DND-41 (cell line): ENCODE data around the gene CHST12.
"Not testable (repeated sequence)": the region's sequence is repeated elsewhere in the genome, so short reads cannot be mapped to it uniquely, and the experiment has no call there.

Source experiments
- ATAC-seq: fragments of 200-7000 bp; cut with Tn5 transposase; 3 replicates; pipeline ENCODE4 v1.9.1; 2021; ENCODE audit warnings: low read depth; ENCODE audit not compliant: insufficient read depth
- DNase-seq: peaks from one replicate; pipeline ENCODE4 v3.0.0-alpha.2; 2020
- H2AFZ ChIP-seq: 2 replicates; pipeline ENCODE4 v1.6.0; 2012; ENCODE audit warnings: low read depth, low read length
- H3K27ac ChIP-seq: 2 replicates; pipeline ENCODE4 v1.5.1; 2012; ENCODE audit warnings: low read length, inconsistent platforms
- H3K27me3 ChIP-seq: fragments of 200-600 bp; sonication (generic); 2 replicates; pipeline ENCODE4 v1.6.0; 2012; ENCODE audit warnings: low read length, mild to moderate bottlenecking, inconsistent platforms; ENCODE audit not compliant: insufficient read depth, poor library complexity
- H3K36me3 ChIP-seq: 2 replicates; pipeline ENCODE4 v1.5.1; 2012; ENCODE audit warnings: low read length, inconsistent platforms; ENCODE audit not compliant: insufficient read depth
- H3K4me1 ChIP-seq: 2 replicates; pipeline ENCODE4 v1.5.1; 2012; ENCODE audit warnings: mild to moderate bottlenecking, low read length; ENCODE audit not compliant: insufficient read depth
- H3K4me2 ChIP-seq: 2 replicates; pipeline ENCODE4 v1.6.0; 2012; ENCODE audit warnings: mild to moderate bottlenecking, moderate library complexity, low read length, inconsistent platforms; ENCODE audit not compliant: insufficient read depth
- H3K4me3 ChIP-seq, 2 experiments: fragments of 200-600 bp in 1 of 2; shearing (Covaris generic) in 1 of 2; 2 replicates each; pipeline ENCODE4 v1.5.1; 2012 to 2016; ENCODE audit warnings: inconsistent platforms in 2 of 2, low read length in 2 of 2, mild to moderate bottlenecking in 2 of 2, low read depth in 1 of 2, moderate library complexity in 1 of 2
- H3K79me2 ChIP-seq: 2 replicates; pipeline ENCODE4 v1.6.0; 2012; ENCODE audit warnings: low read length, inconsistent platforms; ENCODE audit not compliant: insufficient read depth
- H3K9ac ChIP-seq: 2 replicates; pipeline ENCODE4 v1.6.0; 2012; ENCODE audit warnings: low read depth, mild to moderate bottlenecking, inconsistent platforms, low read length, moderate library complexity
- H3K9me3 ChIP-seq: 2 replicates; pipeline ENCODE4 v1.5.1; 2012; ENCODE audit warnings: low read length, moderate library complexity, mild to moderate bottlenecking, inconsistent platforms; ENCODE audit not compliant: insufficient read depth, severe bottlenecking
- H4K20me1 ChIP-seq: 2 replicates; pipeline ENCODE4 v1.6.0; 2012; ENCODE audit warnings: low read length; ENCODE audit not compliant: insufficient read depth
- CTCF ChIP-seq: IDR thresholded peaks from 2 replicates; pipeline ENCODE4 v1.5.1; 2012; ENCODE audit warnings: borderline replicate concordance, low read length, moderate library complexity, mild to moderate bottlenecking; ENCODE audit not compliant: poor library complexity, severe bottlenecking; ENCODE audit errors: extremely low read depth
- EZH2 ChIP-seq: IDR thresholded peaks from 3 replicates; pipeline ENCODE4 v1.6.1; 2012; ENCODE audit warnings: borderline replicate concordance, low read depth, mild to moderate bottlenecking, moderate library complexity, low read length, inconsistent platforms; ENCODE audit not compliant: severe bottlenecking

The CHST12 gene

GRCh38 chr7:2466675-2467074, 63.3 kb downstream of the CHST12 start:
- peaks cover 3% of the 10 kb centered on the region for H4K20me1 ChIP-seq
- peaks cover 6% of the 10 kb centered on the region; the same call in 1 of the 2 replicates for H3K4me1 ChIP-seq
- no peaks in the 10 kb centered on the region for H3K79me2 ChIP-seq
- H3K4me2 ChIP-seq = no peak overlapping the region
- H3K36me3 ChIP-seq = no peaks in the 10 kb centered on the region
- no peak for TF ChIP-seq CTCF
- no peak for TF ChIP-seq EZH2
- H3K27me3 ChIP-seq = no peaks in the 10 kb centered on the region
- H3K27ac ChIP-seq = no peak overlapping the region
- ATAC-seq (no peak), DNase-seq (no peak)
- H3K9me3 ChIP-seq = no peaks in the 10 kb centered on the region
- no peak overlapping the region for H3K4me3 ChIP-seq
- no peak overlapping the region for H3K9ac ChIP-seq
- no peak overlapping the region for H2AFZ ChIP-seq

DNA sequence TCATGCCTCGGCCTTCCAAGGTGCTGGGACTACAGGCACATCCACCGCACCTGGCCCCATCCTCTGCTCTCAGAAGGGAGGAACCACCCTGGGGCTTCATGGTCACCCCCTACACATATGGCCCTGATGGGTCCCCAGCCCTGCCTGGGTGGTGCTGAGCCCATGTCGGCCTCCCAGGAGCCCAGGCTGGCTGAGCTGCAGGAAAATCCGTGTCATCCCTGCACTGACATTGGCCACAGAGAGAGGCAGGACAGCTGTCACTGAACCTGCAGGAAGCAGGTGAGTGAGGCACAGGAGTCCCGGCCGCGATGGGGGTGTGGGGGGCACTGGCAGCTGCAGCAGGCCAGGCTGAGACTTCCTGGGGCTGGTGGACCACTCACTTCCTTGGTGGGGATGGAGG, 64.8 kb downstream of the CHST12 start:
- ATAC-seq = no peak
- Histone ChIP-seq H3K4me1 (peaks cover 7% of the 10 kb centered on the region; the same call in 1 of the 2 replicates), H3K27me3 (no peaks in the 10 kb centered on the region), H3K36me3 (no peaks in the 10 kb centered on the region), H3K4me3 (no peak overlapping the region), H4K20me1 (peaks cover 3% of the 10 kb centered on the region), H3K79me2 (no peaks in the 10 kb centered on the region), H3K4me2 (no peak overlapping the region), H3K9ac (no peak overlapping the region), H3K9me3 (no peaks in the 10 kb centered on the region), H3K27ac (no peak overlapping the region), H2AFZ (no peak overlapping the region)
- DNase-seq = no peak
- TF ChIP-seq EZH2 (no peak), CTCF (no peak)

DNA sequence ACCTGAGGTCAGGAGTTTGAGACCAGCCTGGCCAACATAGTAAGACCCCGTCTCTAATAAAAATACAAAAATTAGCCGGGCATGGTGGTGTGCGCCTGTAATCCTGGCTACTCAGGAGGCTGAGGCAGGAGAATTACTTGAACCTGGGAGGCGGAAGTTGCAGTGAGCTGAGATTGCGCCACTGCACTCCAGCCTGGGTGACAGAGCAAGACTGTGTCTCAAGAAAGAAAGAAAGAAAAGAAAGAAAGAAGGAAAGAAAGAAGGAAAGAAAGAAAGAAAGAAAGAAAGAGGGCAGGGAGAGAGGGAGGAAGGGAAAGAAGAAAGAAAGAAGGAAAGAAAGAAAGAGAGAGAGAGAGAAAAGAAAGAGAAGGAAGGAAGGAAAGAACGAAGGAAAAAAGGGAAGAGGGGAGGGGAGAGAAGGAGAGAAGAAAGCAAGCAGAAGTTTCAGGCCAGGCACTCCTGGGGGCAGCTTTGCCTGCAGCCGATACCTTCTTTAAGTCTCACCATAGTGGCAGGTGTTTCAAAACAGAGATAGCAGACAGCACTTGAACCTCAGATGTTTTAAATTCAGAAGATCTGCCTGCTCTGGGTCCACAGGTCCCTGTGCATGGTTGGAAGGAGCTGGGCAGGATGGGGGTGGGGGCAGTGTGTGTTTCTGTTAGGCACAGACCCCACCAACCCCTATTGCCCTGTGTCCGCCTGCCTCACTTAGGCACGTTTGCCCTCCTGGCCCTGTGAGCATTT, 66.2 kb downstream of the CHST12 start:
- not testable (repeated sequence) for H3K9me3 ChIP-seq, H4K20me1 ChIP-seq, H3K27me3 ChIP-seq, H3K27ac ChIP-seq, H3K79me2 ChIP-seq, ATAC-seq, H2AFZ ChIP-seq, H3K4me3 ChIP-seq, H3K4me1 ChIP-seq, H3K9ac ChIP-seq, H3K4me2 ChIP-seq, DNase-seq, H3K36me3 ChIP-seq

DNA sequence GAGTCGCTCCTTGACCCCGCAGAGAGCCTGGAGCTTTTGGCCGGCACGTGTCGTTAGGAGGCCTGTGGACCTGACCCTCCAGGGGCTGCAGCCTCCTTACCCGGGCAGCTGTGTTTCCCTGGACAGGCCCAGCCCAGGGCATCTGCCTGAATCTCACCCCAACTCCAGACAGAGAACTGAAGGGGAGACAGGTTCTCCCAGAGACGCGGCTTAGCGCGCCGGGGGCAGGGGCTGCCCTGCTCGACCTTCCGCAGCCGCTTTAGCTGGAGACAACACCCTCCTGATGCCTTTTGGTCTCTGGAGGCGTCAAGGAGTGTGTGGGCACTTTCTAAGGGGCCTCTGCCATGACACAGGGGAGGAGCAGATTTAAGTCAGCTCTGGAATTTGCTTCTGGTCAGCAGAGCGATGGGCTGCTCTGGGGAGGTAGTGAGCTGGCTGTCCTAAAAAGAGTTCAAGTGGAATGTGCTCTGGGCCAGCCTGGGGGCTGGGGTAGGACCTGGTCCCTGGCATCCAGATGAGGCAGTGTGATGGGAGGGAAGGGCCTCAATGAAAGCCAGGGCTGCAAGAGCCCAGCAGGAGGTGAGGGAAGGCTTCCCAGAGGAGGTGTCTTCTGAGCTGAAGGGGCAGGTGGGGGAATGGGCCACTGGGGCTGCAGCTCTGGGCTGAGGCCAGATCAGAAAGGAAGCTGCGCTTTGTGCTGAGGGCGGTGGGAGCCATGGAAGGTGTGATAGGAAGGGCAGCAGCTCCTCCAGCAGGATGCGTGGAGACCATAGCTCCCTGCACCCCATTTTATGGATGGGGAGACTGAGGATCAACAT, 67.0 kb downstream of the CHST12 start:
- TF ChIP-seq EZH2 = no peak
- no peak for TF ChIP-seq CTCF
- no peaks in the 10 kb centered on the region for H3K36me3 ChIP-seq
- H3K4me2 ChIP-seq = no peak overlapping the region
- no peak overlapping the region for H3K4me3 ChIP-seq
- no peaks in the 10 kb centered on the region for H3K9me3 ChIP-seq
- no peak for DNase-seq
- H3K79me2 ChIP-seq = no peaks in the 10 kb centered on the region
- H3K4me1 ChIP-seq = peaks cover 7% of the 10 kb centered on the region; the same call in 1 of the 2 replicates
- no peak overlapping the region for H2AFZ ChIP-seq
- H4K20me1 ChIP-seq = peaks cover 3% of the 10 kb centered on the region
- no peaks in the 10 kb centered on the region for H3K27me3 ChIP-seq
- ATAC-seq = no peak
- H3K27ac ChIP-seq = no peak overlapping the region
- H3K9ac ChIP-seq = no peak overlapping the region
